Body of pancreas (tissue), 4 donors: Measurements from ENCODE around the gene DPY19L1. TPM values are rescaled to one million over a fixed set of nuclear protein-coding genes. Genes with fewer than 3 reads are reported as not detected.
"Not testable (repeated sequence)": the region's sequence is repeated elsewhere in the genome, so short reads cannot be mapped to it uniquely, and the experiment has no call there.

Source experiments
- ATAC-seq: fragments of 150-250 bp; one replicate; pipeline ENCODE4 v1.9.1; 2016
- DNase-seq, 4 donors: peaks; one replicate each; pipeline ENCODE4 v3.0.0-alpha.2; 2019
- H3K27ac ChIP-seq, 4 donors: fragments of 200-600 bp; sonication (generic); 1 replicate in 3 of 4; 2 replicates in 1 of 4; pipeline versions ENCODE4 v1.5.1 to v1.6.1; 2016 to 2019; ENCODE audit warnings: mild to moderate bottlenecking in 1 of 4, mixed read lengths in 1 of 4, moderate library complexity in 1 of 4
- H3K27me3 ChIP-seq, 2 donors: fragments of 200-600 bp; sonication (generic); one replicate each; pipeline ENCODE4 v1.6.0; 2016; ENCODE audit warnings: mild to moderate bottlenecking in 1 of 2
- H3K36me3 ChIP-seq, 2 donors: fragments of 200-600 bp; sonication (generic); replicated peaks in 1 of 2; 2 replicates each; pipeline ENCODE4 v1.5.1; 2016; ENCODE audit warnings: low read depth in 2 of 2; ENCODE audit not compliant: insufficient read depth in 1 of 2
- H3K4me1 ChIP-seq: fragments of 200-600 bp; sonication (generic); one replicate; pipeline ENCODE4 v1.6.0; 2016
- H3K4me3 ChIP-seq, 2 donors: fragments of 200-600 bp; sonication (generic); 1 replicate in 1 of 2; 2 replicates in 1 of 2; pipeline ENCODE4 v1.5.1; 2016 to 2019
- H3K9me3 ChIP-seq, 3 donors: fragments of 200-600 bp; sonication (generic); 1 replicate in 2 of 3; 2 replicates in 1 of 3; pipeline ENCODE4 v1.5.1; 2016
- CTCF ChIP-seq, 7 experiments: fragments of 450-650 bp in 4 of 7; fragments of 200-600 bp in 3 of 7; sonication (generic) in 3 of 7; IDR thresholded peaks; one replicate each; pipeline ENCODE4 v1.5.1; 2016 to 2019; ENCODE audit warnings: antibody characterized with exemption in 7 of 7
- POLR2A ChIP-seq, 3 donors: fragments of 450-650 bp; IDR thresholded peaks; one replicate each; pipeline ENCODE4 v1.6.1; 2016; ENCODE audit warnings: antibody characterized with exemption in 3 of 3, mild to moderate bottlenecking in 2 of 3
- WGBS, 2 donors: methylation state at CpG; one replicate each; pipeline ENCODE4 v1.1.5; 2017; 5-methylcytosine and 5-hydroxymethylcytosine counted together
- intact Hi-C: fragments of 100-400 bp; cut with DNase I; formaldehyde crosslinking; loops from one replicate; pipeline ENCODE4 v1.15.1; 2023
- total RNA-seq, 2 donors: library from RNA; depleted of rRNA; stranded (reverse); fragments of >200 nt; gene quantifications; one replicate each; pipeline ENCODE4 v1.1.0, GENCODE V29; 2016

The DPY19L1 gene
- total RNA-seq, 2 donors from 2014 or later, result 6.6 to 8.8 TPM

GRCh38 chr7:35003679-35004303 lies 33.5 kb downstream of the DPY19L1 start:
- TF ChIP-seq POLR2A (IDR thresholded peaks at IDR 0.05) (peak in 1 of 3 donors; percentile 13), CTCF (IDR thresholded peaks at IDR 0.05) (no peak)
- intact Hi-C loops, result no loop called here
- Histone ChIP-seq H3K4me1 (peaks cover 12% of the 10 kb centered on the region), H3K9me3 (no peaks in the 10 kb centered on the region), H3K4me3 (no peak overlapping the region), H3K27me3 (no peaks in the 10 kb centered on the region), H3K27ac (peak overlapping the region; percentile 50 to 64 (median 58)), H3K36me3 (no peaks in the 10 kb centered on the region)
- ATAC-seq (peak; percentile 89), DNase-seq (peak; percentile 27 to 80 (median 63))
- WGBS, 2 donors, result 61 to 72% methylated on average over 7 of the region's 7 CpGs

GRCh38 chr7:35003177-35003650 lies 34.1 kb downstream of the DPY19L1 start:
- intact Hi-C loops, H3K9me3 ChIP-seq, ATAC-seq, H3K27me3 ChIP-seq, H3K4me3 ChIP-seq, DNase-seq, H3K36me3 ChIP-seq: not testable (repeated sequence)
- Histone ChIP-seq H3K4me1 (peaks cover 12% of the 10 kb centered on the region), H3K27ac (peak overlapping the region; percentile 50 to 64 (median 58))
- WGBS, 2 donors, result 80 to 84% methylated on average over 1 of the region's 1 CpG

GRCh38 chr7:34998335-34998734 lies 39.0 kb downstream of the DPY19L1 start:
- H3K27me3 ChIP-seq, intact Hi-C loops, H3K27ac ChIP-seq, H3K9me3 ChIP-seq, ATAC-seq, H3K4me1 ChIP-seq, H3K4me3 ChIP-seq, H3K36me3 ChIP-seq, DNase-seq: not testable (repeated sequence)
- WGBS, 2 donors, result 87 to 91% methylated on average over 6 of the region's 6 CpGs

GRCh38 chr7:34996423-34997090 lies 40.7 kb downstream of the DPY19L1 start:
- ATAC-seq, intact Hi-C loops: not testable (repeated sequence)
- 69 to 93% methylated on average over 1 to 5 of the region's 5 CpGs for WGBS, 2 donors

GRCh38 chr7:34995757-34996156 lies 41.5 kb downstream of the DPY19L1 start:
- 79 to 87% methylated on average over 7 of the region's 7 CpGs for WGBS, 2 donors
- Histone ChIP-seq H3K4me3 (no peak overlapping the region), H3K27me3 (no peaks in the 10 kb centered on the region), H3K9me3 (no peaks in the 10 kb centered on the region), H3K4me1 (peaks cover 6% of the 10 kb centered on the region), H3K36me3 (no peaks in the 10 kb centered on the region), H3K27ac (no peak overlapping the region)
- DNase-seq, result no peak
- ATAC-seq, result no peak
- intact Hi-C loops, result no loop called here
- TF ChIP-seq POLR2A (IDR thresholded peaks at IDR 0.05) (no peak), CTCF (IDR thresholded peaks at IDR 0.05) (no peak)

More at GRCh38 chr7:34996423-34997090, 40.7 kb downstream of the DPY19L1 start:
- not testable (repeated sequence) for H3K4me1 ChIP-seq, H3K9me3 ChIP-seq, H3K27ac ChIP-seq, H3K4me3 ChIP-seq, H3K36me3 ChIP-seq, DNase-seq, H3K27me3 ChIP-seq

- H3K36me3 ChIP-seq, result no peaks in the 10 kb centered on the region
- no peak overlapping the region for H3K4me3 ChIP-seq
- peaks cover 6% of the 10 kb centered on the region for H3K4me1 ChIP-seq
- ATAC-seq (peak; percentile 40), DNase-seq (peak in 2 of 4 donors; percentile 10 to 12)
- intact Hi-C loops, result no loop called here
- H3K27me3 ChIP-seq, result no peaks in the 10 kb centered on the region
- H3K9me3 ChIP-seq, result no peaks in the 10 kb centered on the region
- peak overlapping the region in 2 of 4 donors; percentile 24 to 29 for H3K27ac ChIP-seq
- TF ChIP-seq CTCF (IDR thresholded peaks at IDR 0.05) (no peak), POLR2A (IDR thresholded peaks at IDR 0.05) (no peak)
- WGBS, 2 donors, result 64 to 75% methylated on average over 12 of the region's 12 CpGs
Measured at GRCh38 chr7:34991938-34992840, 45.1 kb downstream of the DPY19L1 start.

- H3K9me3 ChIP-seq, ATAC-seq, H3K4me3 ChIP-seq, DNase-seq, H3K36me3 ChIP-seq, H3K27ac ChIP-seq, intact Hi-C loops, H3K27me3 ChIP-seq: not testable (repeated sequence)
- peaks cover 14% of the 10 kb centered on the region for H3K4me1 ChIP-seq
- WGBS, 2 donors, result 71 to 76% methylated on average over 2 of the region's 2 CpGs
Measured at GRCh38 chr7:34988442-34989125, 48.7 kb downstream of the DPY19L1 start.

GRCh38 chr7:34985155-34985554 lies 52.1 kb downstream of the DPY19L1 start:
- H3K36me3 ChIP-seq, H3K27me3 ChIP-seq, H3K4me3 ChIP-seq, intact Hi-C loops, H3K9me3 ChIP-seq, H3K4me1 ChIP-seq, DNase-seq, H3K27ac ChIP-seq, ATAC-seq: not testable (repeated sequence)
- 44 to 52% methylated on average over 3 of the region's 3 CpGs for WGBS, 2 donors
